ENCODE results near the gene TBC1D17. TPM values are rescaled to one million over a fixed set of nuclear protein-coding genes. Genes with fewer than 3 reads are reported as not detected.

Gene TBC1D17
- polyA plus RNA-seq, 3 donors = 32.9 to 42.0 (median 37.2) TPM

DNA sequence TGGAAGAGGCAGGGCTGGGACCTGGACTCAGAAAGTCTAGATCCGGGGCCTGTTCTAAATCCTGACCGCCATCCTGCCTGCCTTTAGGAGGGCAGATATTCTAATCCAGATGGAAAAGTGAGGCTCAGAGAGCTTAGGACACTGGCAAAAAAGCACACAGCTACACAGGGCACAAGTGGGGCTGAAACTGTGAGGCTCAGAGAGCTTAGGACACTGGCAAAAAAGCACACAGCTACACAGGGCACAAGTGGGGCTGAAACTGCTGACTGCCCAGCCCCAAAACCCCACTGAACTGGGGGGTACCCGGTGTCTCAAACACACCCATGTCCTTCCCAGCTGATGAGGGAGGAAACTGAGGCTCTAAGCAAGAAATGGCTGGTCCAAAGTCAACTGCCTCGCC is 2.3 kb upstream of the TBC1D17 start:
- DNase-seq (ENCODE audit: low read depth in 3 of 3, low spot score in 2 of 3) = no peak

DNA sequence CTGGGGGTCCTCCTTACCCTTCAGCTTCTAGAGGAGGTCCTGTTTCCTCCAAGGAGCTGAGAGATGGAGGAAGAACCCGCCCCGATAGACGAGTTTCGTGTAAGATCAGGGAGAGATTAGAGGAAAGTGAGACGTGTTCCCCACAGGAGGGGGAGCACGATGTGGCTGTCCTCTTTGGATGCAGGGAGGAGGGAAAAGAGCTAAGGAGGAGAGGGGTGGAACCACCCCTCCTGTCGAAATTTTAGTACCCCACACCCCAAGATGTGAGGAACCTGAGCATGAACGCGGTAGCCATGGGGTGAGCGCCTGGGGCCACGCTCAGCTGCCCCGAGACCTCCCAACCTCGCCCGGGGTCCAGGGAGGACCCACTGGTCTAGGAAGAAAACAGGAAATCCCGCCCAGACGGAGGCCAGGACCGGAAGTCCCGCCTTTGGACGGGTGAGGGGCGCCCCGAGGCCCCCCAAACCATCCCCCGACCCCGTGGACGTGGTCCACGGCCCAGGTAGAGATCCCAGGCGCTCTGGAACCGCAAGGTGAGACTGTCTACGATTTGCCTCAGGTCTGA is 1.6 kb upstream of the TBC1D17 start:
- no peak for DNase-seq (ENCODE audit: low read depth in 3 of 3, low spot score in 2 of 3)

DNA sequence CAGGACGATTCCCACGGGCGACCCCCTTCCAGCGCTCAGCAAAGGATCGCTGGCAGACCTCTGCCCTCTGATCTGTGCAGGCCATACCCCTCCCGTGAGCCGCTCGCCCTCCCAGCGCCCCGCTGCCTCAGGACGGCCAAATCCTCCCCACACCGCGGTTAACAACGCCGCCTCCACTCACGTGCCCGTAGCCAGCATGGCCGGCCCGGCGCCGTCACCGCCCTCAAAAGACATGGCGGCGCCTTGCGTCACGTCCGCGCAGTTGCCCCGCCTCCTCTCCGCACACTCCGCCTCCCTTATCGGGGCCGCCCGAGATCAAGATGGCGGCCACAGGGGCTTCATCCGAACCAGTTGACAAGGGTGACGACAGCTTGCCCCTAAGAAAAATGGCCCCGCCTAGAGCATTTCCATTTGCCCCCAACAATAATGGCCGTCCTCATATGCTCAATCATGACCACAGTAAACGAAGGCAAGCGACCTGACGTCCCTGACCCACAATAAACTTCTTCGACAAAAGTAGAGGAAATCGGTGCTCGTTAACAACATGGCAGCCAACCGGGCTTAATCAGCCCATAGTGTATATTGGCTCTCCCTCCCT is 981 bp upstream of the TBC1D17 start:
- peak; percentile 98 to 100 (median 99) for DNase-seq (ENCODE audit: low read depth in 3 of 3, low spot score in 2 of 3)

DNA sequence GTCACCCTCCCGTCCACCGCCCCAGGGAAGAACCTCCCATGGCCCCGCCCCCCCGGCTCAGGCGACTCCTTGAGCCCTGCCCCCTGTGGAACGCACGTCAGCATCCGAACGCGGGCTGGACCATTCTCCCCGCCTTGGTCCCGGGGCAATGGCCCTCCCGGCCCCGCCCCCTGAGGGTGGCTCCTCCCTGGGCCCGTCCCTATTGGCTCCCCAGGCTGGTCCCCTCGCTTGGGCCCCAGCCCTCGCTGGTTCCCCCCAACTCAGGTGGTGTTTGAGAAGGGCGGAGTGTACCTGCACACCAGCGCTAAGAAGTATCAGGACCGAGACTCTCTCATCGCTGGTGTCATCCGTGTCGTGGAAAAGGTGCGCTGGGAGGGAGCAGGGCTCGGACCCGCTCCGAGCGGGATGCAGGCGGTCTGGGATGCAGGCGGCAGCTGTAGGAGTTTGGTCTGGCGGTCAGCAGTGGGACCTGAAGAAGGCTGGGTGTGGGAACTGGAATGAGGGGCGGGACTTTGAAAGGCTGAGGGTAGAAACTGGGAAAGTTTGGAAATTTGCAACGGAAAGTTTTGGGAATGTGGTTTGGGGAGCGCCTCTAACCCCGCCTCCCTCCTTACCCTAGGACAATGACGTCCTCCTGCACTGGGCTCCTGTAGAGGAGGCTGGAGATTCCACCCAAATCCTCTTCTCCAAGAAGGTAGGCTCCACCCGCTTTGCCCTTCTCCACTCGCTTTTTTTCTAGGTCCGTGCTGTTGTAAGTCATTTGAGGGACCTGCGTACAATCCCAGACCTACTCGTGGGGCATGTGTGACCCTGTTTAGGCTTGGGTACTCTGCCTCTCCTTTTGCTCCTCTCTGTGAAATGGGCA is 609 bp downstream of the TBC1D17 start:
- peak in 2 of 3 donors; percentile 95 to 97 for DNase-seq (ENCODE audit: low read depth in 3 of 3, low spot score in 2 of 3)

DNA sequence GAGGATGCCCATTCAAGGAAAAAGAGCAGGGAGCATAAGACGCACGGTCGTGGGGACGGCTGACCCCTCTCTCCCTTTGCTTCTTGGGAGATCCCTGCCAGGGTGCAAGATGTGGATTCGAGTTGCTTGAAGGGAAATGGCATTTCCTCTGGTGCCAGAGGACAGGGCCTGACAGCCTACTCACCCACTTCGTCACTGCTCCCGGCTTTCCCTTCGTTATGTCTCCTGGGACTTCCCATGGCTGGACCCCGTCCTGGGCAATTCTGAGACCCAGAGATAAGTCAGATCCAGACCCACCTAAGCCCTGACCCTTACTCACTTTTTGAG is 1.2 kb downstream of the TBC1D17 start:
- no peak for DNase-seq (ENCODE audit: low read depth in 3 of 3, low spot score in 2 of 3)

DNA sequence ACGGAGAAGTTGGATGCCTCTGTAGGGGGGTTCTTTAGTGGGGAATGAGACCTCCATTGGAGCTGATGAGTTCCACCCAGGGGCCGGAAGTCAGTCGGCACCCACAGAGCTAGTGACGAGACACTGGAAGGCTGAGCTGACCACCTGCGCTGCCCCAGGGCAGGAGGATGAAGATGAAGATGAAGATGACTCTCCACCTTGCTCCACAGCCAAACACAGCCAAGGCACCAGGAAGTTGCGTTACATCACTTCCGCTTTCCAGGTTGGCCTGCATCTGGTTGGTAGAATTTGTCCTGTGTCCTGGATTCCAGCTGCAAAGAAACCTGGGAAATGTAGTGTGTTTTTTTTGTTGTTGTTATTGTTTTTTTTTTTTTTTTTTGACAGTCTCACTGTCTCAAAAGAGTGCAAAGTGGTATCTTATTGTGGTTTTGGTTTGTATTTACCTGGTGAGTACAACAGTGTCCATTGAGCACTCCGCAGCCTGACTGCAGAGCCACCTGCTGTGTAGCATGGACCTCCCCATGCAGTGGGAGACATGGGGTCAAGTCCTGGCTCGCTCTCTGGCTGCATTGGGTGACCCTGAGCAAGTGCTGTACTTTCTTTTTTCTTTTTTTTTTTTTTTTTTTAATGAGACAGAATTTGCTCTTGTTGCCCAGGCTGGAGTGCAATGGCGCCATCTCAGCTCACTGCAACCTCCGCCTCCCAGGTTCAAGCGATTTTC is 1.9 kb downstream of the TBC1D17 start:
- no peak for DNase-seq (ENCODE audit: low read depth in 3 of 3, low spot score in 2 of 3)

DNA sequence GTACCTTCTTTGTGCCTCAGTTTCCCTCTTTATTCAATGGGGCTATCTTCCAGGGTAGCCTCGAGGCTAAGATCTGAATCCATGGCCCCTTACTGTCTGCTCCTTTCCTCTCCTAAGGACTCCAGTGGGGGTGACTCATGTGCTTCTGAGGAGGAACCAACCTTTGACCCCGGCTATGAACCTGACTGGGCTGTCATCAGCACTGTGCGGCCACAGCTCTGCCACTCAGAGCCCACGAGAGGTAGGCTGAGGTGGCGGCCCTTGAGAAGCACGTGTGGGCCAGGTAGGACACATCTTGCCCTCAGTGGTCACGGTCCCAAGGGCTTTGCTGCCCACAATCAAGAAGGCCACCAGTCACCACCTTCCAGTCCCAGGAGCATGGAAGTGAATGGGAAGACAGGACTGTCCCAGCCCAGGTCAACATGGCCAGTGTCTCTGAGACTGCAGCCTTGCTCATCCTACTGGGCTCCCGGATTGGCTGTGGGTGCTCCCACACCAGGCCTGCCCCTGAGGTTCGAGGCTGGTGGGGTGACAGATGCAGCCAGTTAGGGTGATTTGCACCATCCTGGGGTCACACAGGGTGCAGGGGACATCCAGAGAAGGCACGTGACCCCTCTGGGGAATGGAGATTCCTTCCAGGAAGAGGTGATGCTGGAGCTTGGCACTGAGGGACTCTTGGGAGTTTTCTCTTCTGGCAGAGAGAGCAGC is 2.8 kb downstream of the TBC1D17 start:
- DNase-seq (ENCODE audit: low read depth in 3 of 3, low spot score in 2 of 3) = no peak

DNA sequence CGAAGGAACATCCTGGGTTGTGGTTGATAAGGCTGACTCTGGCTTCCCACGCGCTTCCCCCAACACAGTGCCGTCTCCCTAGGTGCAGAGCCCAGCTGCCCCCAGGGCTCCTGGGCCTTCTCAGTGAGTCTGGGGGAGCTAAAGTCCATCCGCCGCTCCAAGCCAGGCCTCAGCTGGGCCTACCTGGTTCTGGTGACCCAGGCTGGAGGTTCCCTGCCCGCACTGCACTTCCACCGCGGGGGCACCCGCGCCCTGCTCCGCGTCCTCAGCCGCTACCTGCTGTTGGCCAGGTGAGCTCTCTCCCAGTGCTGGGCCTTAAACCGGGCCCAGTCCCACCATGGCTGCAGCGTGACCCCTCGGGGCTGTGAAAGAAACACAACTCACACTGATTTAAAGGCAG is 3.7 kb downstream of the TBC1D17 start:
- DNase-seq (ENCODE audit: low read depth in 3 of 3, low spot score in 2 of 3) = no peak

DNA sequence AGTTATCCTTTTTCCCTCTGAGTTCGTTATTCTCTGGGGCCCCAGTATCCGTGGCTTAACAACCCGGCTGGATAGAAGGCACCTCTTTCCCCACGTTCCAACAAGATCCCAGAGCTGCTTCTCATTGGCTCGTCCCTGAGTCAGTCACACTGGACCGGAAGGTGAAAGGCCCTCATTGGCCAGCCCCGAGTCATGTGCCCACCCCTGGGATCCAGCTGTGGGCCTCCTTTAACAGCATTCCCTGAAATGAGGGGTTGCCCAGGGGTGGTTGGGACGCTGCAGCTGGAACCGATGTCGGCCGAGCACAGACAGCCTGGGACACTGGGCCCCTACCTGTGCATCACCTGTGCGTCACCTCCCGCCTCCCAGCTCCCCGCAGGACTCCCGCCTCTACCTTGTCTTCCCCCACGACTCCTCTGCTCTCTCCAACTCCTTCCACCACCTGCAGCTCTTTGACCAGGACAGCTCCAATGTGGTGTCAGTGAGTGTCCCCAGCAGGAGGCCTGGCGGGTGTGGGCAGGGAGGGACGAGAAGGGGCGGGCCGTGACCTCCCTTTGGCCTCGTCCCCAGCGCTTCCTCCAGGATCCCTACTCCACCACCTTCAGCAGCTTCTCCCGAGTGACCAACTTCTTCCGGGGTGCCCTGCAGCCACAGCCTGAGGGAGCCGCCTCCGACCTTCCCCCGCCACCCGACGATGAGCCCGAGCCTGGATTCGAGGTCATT is 4.3 kb downstream of the TBC1D17 start:
- DNase-seq (ENCODE audit: low read depth in 3 of 3, low spot score in 2 of 3) = no peak

DNA sequence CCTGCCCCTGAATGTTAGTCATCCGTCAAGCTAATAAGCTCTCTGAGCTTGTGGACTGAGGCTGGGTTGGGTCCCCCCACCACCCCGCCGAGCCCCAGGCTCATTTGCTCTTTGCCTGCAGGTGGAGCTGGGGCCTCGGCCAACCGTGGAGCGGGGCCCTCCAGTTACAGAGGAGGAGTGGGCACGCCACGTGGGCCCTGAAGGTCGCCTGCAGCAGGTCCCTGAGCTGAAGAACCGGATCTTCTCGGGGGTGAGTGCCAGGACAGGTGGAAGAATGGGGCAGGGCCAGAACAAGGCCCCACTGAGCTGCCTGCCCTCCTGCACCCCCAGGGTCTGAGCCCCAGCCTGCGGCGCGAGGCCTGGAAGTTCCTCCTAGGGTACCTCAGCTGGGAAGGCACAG is 5.1 kb downstream of the TBC1D17 start:
- DNase-seq (ENCODE audit: low read depth in 3 of 3, low spot score in 2 of 3) = no peak

DNA sequence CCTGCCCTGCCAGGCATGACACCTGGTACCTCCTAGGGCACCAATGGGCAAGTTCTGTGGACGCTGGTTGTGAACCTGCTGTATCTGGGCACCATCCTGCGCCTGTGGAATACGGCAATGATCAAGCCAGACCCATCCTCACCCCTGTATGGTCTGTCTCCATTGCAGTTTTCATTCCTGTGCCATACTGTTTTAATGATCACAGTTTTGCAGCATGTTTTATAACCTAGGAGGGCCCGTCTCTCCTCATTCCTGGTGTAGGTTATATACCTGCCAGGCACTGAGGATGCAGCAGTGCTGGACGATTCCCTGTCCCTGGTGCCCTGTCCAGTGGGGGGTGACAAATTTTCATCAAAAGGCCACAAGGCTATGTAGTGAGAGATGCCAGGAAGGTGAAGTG is 5.6 kb downstream of the TBC1D17 start:
- DNase-seq (ENCODE audit: low read depth in 3 of 3, low spot score in 2 of 3) = no peak

DNA sequence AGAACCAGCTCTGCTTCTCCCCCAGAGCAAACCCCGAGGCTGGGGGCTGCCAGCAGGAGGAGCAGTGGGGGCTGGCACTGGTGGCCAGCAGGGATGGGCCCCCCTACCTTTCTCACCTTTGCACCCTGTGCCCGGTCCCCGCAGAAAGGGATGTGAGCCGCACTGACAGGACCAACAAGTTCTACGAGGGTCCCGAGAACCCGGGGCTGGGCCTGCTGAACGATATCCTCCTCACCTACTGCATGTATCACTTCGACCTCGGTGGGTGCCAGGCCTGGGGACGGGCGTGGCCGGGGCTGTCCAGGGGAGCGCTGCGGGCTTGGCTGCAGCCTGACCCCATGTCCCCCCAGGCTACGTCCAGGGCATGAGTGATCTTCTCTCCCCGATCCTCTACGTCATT is 6.6 kb downstream of the TBC1D17 start:
- no peak for DNase-seq (ENCODE audit: low read depth in 3 of 3, low spot score in 2 of 3)

DNA sequence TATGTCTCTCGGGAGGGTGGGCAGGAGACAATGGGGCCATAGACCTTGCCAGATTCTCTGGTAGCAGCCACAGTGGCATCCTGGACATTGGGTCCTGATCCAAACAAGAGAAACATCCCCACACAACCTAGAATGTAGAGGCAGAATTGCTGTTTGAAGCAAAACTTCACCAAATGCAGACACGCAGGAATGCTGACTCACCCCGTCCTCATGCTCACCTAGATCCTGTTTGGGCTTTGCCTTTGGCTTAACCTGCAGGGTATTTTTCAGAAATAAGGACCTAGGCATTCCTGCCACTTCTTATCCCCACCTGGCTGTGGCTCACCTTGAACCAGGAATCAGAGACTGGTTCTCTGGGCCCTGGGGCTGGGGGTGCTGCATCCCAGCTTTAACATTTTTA is 7.3 kb downstream of the TBC1D17 start:
- DNase-seq (ENCODE audit: low read depth in 3 of 3, low spot score in 2 of 3) = no peak

DNA sequence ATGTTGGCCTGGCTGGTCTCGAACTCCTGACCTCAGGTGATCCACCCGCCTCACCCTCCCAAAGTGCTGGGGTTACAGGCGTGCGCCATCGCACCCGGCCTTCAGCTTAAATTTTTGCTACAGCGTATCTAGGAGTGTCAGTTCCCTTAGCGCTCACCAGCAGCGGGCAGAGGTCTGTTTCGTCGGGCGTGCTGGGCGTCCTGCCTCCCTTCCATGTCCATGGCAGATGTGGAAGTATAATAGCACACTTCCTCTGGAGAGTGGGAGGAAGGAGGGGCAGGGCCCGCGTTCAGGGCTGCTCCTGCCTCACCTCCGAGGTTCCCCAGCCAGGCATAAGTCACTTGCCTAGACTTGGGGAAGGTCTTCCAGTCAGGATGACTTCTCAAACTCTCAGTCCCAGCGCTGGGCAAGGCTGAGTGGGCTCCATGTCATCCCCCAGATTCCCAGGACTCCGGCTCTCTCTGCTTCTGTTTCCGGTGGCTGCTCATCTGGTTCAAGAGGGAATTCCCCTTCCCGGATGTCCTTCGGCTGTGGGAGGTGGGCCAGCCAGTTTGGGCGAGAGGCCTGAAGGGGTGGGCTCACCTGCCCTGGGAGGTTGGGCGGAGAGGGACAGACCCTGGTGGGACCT is 9.6 kb downstream of the TBC1D17 start:
- DNase-seq (ENCODE audit: low read depth in 3 of 3, low spot score in 2 of 3) = no peak

DNA sequence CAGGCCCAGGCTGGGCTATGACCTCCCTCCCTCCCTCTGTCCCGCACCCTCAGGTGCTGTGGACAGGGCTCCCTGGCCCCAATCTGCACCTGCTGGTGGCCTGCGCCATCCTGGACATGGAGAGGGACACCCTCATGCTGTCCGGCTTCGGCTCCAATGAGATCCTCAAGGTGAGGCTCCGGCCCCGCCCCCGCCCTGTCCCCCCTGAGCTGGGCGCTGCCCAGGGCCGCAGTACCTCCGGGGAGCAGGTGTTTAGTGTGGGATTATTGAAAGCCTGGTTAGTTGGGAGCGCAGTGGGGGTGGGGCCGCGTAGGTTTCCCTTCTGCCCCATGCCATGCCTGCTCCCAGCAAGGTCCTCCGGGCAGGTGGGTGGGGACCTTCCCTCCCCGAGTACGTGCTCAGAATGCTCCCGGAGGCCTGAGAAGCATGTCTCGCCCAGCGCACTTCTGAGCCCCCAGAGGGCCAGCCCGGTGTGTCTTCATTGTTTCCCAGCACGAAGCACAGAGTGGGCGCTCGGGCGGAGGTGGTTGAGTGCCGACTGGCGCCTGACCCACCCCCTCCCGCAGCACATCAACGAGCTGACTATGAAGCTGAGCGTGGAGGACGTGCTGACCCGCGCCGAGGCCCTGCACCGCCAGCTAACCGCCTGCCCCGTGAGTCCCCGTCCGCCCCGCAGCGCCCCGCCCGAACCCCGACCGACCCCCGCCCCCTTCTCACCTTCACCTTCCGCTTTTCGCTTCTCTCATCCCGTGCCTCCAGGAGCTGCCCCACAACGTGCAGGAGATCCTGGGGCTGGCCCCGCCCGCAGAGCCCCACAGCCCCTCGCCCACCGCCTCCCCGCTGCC is 10.4 kb downstream of the TBC1D17 start:
- no peak for DNase-seq (ENCODE audit: low read depth in 3 of 3, low spot score in 2 of 3)

DNA sequence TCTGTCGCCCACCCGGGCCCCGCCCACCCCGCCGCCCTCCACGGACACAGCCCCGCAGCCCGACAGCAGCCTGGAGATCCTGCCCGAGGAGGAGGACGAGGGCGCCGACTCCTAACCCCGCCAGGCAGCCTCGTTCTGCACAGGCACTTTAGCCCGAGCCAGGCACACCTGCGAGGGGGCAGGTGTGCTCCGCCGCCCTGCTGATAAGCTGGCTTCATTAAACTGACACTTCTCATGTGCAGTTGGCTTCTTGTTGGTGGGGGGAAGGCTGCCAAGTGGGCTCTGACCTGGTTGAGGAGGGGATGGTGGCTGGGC is 11.0 kb downstream of the TBC1D17 start:
- no peak for DNase-seq (ENCODE audit: low read depth in 3 of 3, low spot score in 2 of 3)

DNA sequence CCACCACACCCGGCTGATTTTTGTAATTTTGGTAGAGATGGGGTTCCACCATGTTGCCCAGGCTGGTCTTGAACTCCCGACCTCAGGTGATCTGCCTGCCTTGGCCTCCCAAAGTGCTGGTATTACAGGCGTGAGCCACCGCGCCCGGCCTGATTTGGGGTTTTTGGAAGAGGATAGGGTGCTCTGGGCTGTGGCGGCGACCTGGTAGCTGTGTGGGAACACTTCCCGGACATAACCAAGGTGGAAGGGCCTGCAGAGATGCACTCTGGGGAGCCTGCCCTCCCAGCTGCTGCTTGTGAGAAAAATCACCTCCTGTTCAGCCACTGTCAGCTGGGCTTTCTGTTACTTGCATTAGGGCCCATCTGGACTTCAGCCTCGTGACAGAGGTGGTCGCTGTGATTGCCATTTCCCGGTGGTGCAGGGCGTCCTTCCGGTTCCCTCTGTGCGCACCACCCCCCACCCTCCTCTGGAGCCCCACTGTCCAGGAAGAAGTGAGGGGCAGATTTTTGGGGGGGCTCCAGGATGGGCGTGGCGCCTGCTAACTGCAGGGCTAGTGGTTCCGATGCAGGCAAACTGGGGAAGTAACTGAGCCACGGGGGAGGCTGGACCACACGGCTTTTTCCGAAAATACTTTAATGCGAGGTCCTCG is 11.7 kb downstream of the TBC1D17 start:
- no peak for DNase-seq (ENCODE audit: low read depth in 3 of 3, low spot score in 2 of 3)

DNA sequence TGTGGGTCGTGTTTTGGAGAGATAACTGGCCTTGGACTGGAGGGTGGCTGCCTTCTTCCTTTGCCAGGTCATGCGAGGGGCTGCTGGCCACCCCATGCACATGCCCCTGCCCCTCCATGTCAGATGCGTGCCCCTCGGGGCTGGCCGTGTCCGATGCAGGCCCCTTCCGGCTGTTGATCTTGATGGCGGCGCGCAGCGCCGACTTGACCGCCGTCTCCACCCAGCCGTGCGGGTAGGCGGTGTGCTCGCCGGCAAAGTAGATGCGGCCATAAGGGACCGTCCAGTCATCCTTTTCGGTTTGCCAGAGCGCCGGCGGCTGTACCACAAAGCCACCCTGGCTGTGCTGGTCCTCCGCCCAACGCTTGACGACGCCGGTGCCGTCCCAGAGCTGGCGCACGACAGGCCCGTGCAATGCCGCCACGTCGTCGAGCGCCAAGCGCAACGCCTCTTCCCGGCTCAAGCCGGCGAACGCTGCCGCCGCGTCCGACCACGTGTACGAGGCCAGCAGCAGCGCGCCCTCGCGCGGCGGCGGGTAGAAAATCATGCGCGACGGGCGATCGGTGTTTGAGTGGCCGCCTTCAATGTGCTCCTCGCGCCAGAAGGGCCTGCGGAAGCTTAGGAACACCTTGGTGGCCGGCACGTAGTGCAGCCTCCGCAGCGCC is 12.3 kb downstream of the TBC1D17 start:
- DNase-seq (ENCODE audit: low read depth in 3 of 3, low spot score in 2 of 3) = peak in 1 of 3 donors; percentile 61

All from right renal cortex interstitium (tissue), 3 donors.